Memory B cell (primary cell): Measurements from ENCODE around the gene VCP.
"Not testable (repeated sequence)": the region's sequence is repeated elsewhere in the genome, so short reads cannot be mapped to it uniquely, and the experiment has no call there.

Experiments used
- ATAC-seq: fragments of 150-1000 bp; cut with Tn5 transposase; 2 replicates; pipeline ENCODE4 v1.10.0; 2021; ENCODE audit warnings: low read depth, mild to moderate bottlenecking, moderate library complexity
- DNase-seq, 2 donors: peaks; one replicate each; pipeline ENCODE4 v3.0.0; 2022; ENCODE audit warnings: low spot score in 2 of 2
- H3K27ac Mint-ChIP-seq: one replicate; pipeline ENCODE4 v1.8.0; 2022; ENCODE audit warnings: mild to moderate bottlenecking, moderate library complexity, mixed read lengths
- H3K27me3 Mint-ChIP-seq: one replicate; pipeline ENCODE4 v1.8.0; 2022; ENCODE audit warnings: mixed read lengths
- H3K36me3 Mint-ChIP-seq: one replicate; pipeline ENCODE4 v1.8.0; 2022; ENCODE audit warnings: mild to moderate bottlenecking, mixed read lengths
- H3K4me1 Mint-ChIP-seq: one replicate; pipeline ENCODE4 v1.8.0; 2022; ENCODE audit warnings: mixed read lengths
- H3K4me3 Mint-ChIP-seq: one replicate; pipeline ENCODE4 v1.8.0; 2022; ENCODE audit warnings: mild to moderate bottlenecking, moderate library complexity, mixed read lengths
- H3K9me3 Mint-ChIP-seq: one replicate; pipeline ENCODE4 v1.8.0; 2022; ENCODE audit warnings: mixed read lengths

VCP gene

GRCh38 chr9:35029852-35030251, 42.6 kb downstream of the VCP start:
- Mint-ChIP-seq H3K9me3 (no peaks in the 10 kb centered on the region), H3K27ac (no peak overlapping the region), H3K4me1 (no peaks in the 10 kb centered on the region), H3K27me3 (no peaks in the 10 kb centered on the region), H3K36me3 (peaks cover 10% of the 10 kb centered on the region), H3K4me3 (no peak overlapping the region)
- no peak for ATAC-seq
- no peak for DNase-seq

DNA sequence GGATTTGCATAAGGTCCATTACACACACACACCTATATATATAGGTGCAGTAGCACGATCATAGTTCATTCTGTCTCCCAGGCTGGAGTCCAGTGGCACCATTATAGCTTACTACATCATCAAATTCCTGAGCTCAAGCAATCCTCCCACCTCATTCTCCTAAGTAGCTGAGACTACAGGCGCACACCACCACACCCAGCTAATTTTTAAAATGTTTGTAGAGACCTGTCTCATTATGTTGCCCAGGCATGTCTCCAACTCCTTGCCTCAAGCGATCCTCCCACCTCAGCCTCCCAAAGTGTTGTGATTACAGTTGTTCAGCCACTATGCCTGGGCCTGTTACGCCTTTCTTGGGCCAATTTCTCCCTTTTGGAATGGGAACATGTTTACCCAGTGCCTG, 43.2 kb downstream of the VCP start:
- ATAC-seq (no peak), DNase-seq (no peak)
- peaks cover 12% of the 10 kb centered on the region for H3K36me3 Mint-ChIP-seq
- no peaks in the 10 kb centered on the region for H3K4me1 Mint-ChIP-seq
- no peak overlapping the region for H3K27ac Mint-ChIP-seq
- no peaks in the 10 kb centered on the region for H3K27me3 Mint-ChIP-seq
- no peaks in the 10 kb centered on the region for H3K9me3 Mint-ChIP-seq
- H3K4me3 Mint-ChIP-seq = no peak overlapping the region

GRCh38 chr9:35028341-35028740, 44.1 kb downstream of the VCP start:
- ATAC-seq (no peak), DNase-seq (no peak)
- H3K4me1 Mint-ChIP-seq = peaks cover 3% of the 10 kb centered on the region
- H3K9me3 Mint-ChIP-seq = no peaks in the 10 kb centered on the region
- H3K36me3 Mint-ChIP-seq = peaks cover 15% of the 10 kb centered on the region
- no peaks in the 10 kb centered on the region for H3K27me3 Mint-ChIP-seq
- no peak overlapping the region for H3K4me3 Mint-ChIP-seq
- no peak overlapping the region for H3K27ac Mint-ChIP-seq

GRCh38 chr9:35027860-35028259, 44.6 kb downstream of the VCP start:
- no peak overlapping the region for H3K27ac Mint-ChIP-seq
- DNase-seq (no peak), ATAC-seq (no peak)
- H3K4me1 Mint-ChIP-seq = peaks cover 4% of the 10 kb centered on the region
- H3K36me3 Mint-ChIP-seq = peaks cover 15% of the 10 kb centered on the region
- H3K4me3 Mint-ChIP-seq = no peak overlapping the region
- no peaks in the 10 kb centered on the region for H3K27me3 Mint-ChIP-seq
- no peaks in the 10 kb centered on the region for H3K9me3 Mint-ChIP-seq

GRCh38 chr9:35027374-35027773, 45.1 kb downstream of the VCP start:
- Mint-ChIP-seq H3K4me1 (peaks cover 4% of the 10 kb centered on the region), H3K4me3 (no peak overlapping the region), H3K27ac (no peak overlapping the region), H3K9me3 (no peaks in the 10 kb centered on the region), H3K36me3 (peaks cover 15% of the 10 kb centered on the region), H3K27me3 (no peaks in the 10 kb centered on the region)
- no peak for ATAC-seq
- no peak for DNase-seq

DNA sequence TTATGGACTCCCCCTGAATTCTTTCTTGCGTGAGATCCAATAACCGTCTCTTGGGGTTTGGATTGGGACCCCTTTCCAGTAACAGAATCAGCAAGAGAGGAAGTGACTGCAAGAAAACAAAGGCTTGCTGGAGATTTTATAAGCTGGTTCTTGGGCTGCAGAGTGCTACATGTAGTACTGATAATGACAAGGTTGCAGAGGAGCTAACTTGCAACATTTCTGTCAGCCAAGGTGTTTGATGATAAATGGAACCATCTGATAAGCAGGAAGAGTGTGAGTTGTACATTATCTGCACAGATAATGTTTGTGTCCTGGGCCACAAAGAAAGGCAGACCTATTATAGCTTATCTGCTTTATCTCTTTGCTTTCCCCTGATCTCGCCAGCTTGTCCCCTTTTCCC, 45.8 kb downstream of the VCP start:
- no peak for DNase-seq
- no peak overlapping the region for H3K27ac Mint-ChIP-seq
- no peaks in the 10 kb centered on the region for H3K9me3 Mint-ChIP-seq
- H3K4me1 Mint-ChIP-seq = peaks cover 4% of the 10 kb centered on the region
- no peak for ATAC-seq
- peaks cover 19% of the 10 kb centered on the region for H3K36me3 Mint-ChIP-seq
- no peaks in the 10 kb centered on the region for H3K27me3 Mint-ChIP-seq
- H3K4me3 Mint-ChIP-seq = no peak overlapping the region

DNA sequence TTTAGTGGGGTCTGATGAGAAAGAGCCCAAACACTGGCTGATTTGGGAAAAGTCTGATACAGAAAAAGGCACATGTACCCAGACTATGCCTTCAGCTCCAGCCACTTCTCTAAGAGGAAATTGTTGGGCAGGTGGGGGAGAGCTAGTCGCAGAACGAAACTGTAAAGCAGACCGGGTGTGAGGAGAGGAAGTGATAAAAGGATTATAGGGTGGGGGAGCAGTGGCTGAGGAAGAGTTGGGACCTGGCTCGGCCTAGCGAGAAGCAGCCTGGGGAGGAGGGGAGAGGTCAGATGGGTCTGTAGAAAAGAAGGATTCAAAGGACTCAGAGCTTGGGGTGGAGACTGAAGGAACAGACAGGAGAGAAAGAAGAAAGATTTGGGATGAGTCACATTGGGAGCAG, 49.0 kb downstream of the VCP start:
- H3K4me1 Mint-ChIP-seq, ATAC-seq, DNase-seq, H3K27ac Mint-ChIP-seq, H3K9me3 Mint-ChIP-seq, H3K4me3 Mint-ChIP-seq, H3K27me3 Mint-ChIP-seq: not testable (repeated sequence)
- H3K36me3 Mint-ChIP-seq = peaks cover 24% of the 10 kb centered on the region

DNA sequence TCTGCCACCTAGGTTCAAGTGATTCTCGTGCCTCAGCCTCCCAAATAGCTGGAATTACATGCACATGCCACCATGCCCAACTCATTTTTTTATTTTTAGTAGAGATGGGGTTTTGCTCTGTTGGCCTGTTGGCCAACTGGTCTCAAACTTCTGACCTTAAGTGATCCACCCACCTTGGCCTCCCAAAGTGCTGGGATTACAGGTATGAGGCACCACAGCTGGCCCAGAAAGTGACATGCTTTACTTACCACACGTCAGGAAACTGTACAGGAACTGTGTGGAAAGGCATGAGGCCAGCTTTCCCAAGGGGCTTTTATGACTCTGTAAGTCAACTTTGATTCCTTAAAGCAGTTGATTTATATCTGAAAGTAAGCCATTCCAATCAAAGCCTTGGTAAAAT, 57.9 kb downstream of the VCP start:
- Mint-ChIP-seq H3K9me3 (peaks cover 7% of the 10 kb centered on the region), H3K4me1 (no peaks in the 10 kb centered on the region), H3K36me3 (peaks cover 31% of the 10 kb centered on the region), H3K4me3 (no peak overlapping the region), H3K27ac (no peak overlapping the region), H3K27me3 (no peaks in the 10 kb centered on the region)
- ATAC-seq (no peak), DNase-seq (no peak)

GRCh38 chr9:35010351-35010958, 62.0 kb downstream of the VCP start:
- no peaks in the 10 kb centered on the region for H3K4me1 Mint-ChIP-seq
- no peak overlapping the region for H3K27ac Mint-ChIP-seq
- H3K36me3 Mint-ChIP-seq = peaks cover 46% of the 10 kb centered on the region
- H3K27me3 Mint-ChIP-seq = no peaks in the 10 kb centered on the region
- peaks cover 7% of the 10 kb centered on the region for H3K9me3 Mint-ChIP-seq
- ATAC-seq = no peak
- DNase-seq = no peak
- no peak overlapping the region for H3K4me3 Mint-ChIP-seq
